Neural cell (in vitro differentiated cells): ENCODE results near the gene COLEC12. TPM values are rescaled to one million over a fixed set of nuclear protein-coding genes. Genes with fewer than 3 reads are reported as not detected.

ENCODE experiments used
- H2AFZ ChIP-seq: fragments of 200-600, 300-800 bp; sonication (generic), shearing (Covaris generic); 2 replicates; pipeline ENCODE4 v1.6.0; 2014; ENCODE audit warnings: low read depth, mild to moderate bottlenecking, antibody characterized with exemption, low read length, moderate library complexity
- H3F3A ChIP-seq: fragments of 200-600 bp; shearing (Covaris generic); 2 replicates; pipeline ENCODE4 v1.6.1; 2016; ENCODE audit warnings: mild to moderate bottlenecking, moderate library complexity, mixed read lengths, antibody characterized with exemption, low read length; ENCODE audit not compliant: insufficient read depth, poor library complexity, severe bottlenecking
- H3K27ac ChIP-seq: fragments of 200-600, 300-800 bp; sonication (generic), shearing (Covaris generic); 2 replicates; pipeline ENCODE4 v1.5.1; 2014; ENCODE audit warnings: mild to moderate bottlenecking, low read length, moderate library complexity
- H3K27me3 ChIP-seq: fragments of 300-800, 200-600 bp; sonication (generic), shearing (Covaris generic); 2 replicates; pipeline ENCODE4 v1.6.0; 2014; ENCODE audit warnings: mild to moderate bottlenecking, low read depth, low read length, moderate library complexity; ENCODE audit not compliant: insufficient read depth
- H3K36me3 ChIP-seq: fragments of 300-800, 200-600 bp; sonication (generic), shearing (Covaris generic); 2 replicates; pipeline ENCODE4 v1.5.1; 2014; ENCODE audit warnings: mild to moderate bottlenecking, antibody characterized with exemption, low read length, moderate library complexity; ENCODE audit not compliant: insufficient read depth
- H3K4me2 ChIP-seq: fragments of 300-800, 200-600 bp; sonication (generic), shearing (Covaris generic); 2 replicates; pipeline ENCODE4 v1.6.0; 2014; ENCODE audit warnings: mild to moderate bottlenecking, low read length
- H3K4me3 ChIP-seq: fragments of 300-800, 200-600 bp; sonication (generic), shearing (Covaris generic); 2 replicates; pipeline ENCODE4 v1.5.1; 2014; ENCODE audit warnings: mild to moderate bottlenecking, low read length, moderate library complexity
- H3K79me2 ChIP-seq: fragments of 200-600 bp; shearing (Covaris generic); replicated peaks from 2 replicates; pipeline ENCODE4 v1.6.0; 2014; ENCODE audit warnings: mild to moderate bottlenecking, low read length, moderate library complexity; ENCODE audit not compliant: insufficient read depth
- H3K9ac ChIP-seq: fragments of 300-800, 200-600 bp; sonication (generic), shearing (Covaris generic); 2 replicates; pipeline ENCODE4 v1.6.1; 2016; ENCODE audit warnings: mild to moderate bottlenecking, low read length, mixed read lengths
- H3K9me2 ChIP-seq: fragments of 200-600 bp; shearing (Covaris generic); 2 replicates; pipeline ENCODE4 v1.6.1; 2016; ENCODE audit warnings: mild to moderate bottlenecking, low read length, mixed read lengths; ENCODE audit not compliant: insufficient read depth
- H3K9me3 ChIP-seq: fragments of 200-600, 300-800 bp; sonication (generic), shearing (Covaris generic); 2 replicates; pipeline ENCODE4 v1.6.1; 2016; ENCODE audit warnings: mild to moderate bottlenecking, mixed run types, low read length, moderate library complexity, mixed read lengths
- H4K20me1 ChIP-seq: fragments of 200-600 bp; shearing (Covaris generic); 2 replicates; pipeline ENCODE4 v1.6.1; 2016; ENCODE audit warnings: mild to moderate bottlenecking, mixed run types; ENCODE audit not compliant: insufficient read depth
- EP300 ChIP-seq: fragments of 450-650 bp; conservative IDR thresholded peaks from 2 replicates; pipeline ENCODE4 v1.6.1; 2014; ENCODE audit warnings: antibody characterized with exemption, mild to moderate bottlenecking, moderate library complexity; ENCODE audit not compliant: poor library complexity, severe bottlenecking
- EZH2 ChIP-seq: fragments of 200-600, 300-800 bp; shearing (Covaris generic), sonication (generic); IDR thresholded peaks from 2 replicates; pipeline ENCODE4 v1.6.1; 2014; ENCODE audit warnings: antibody characterized with exemption, low read length, borderline replicate concordance, mild to moderate bottlenecking; ENCODE audit not compliant: insufficient read depth, poor library complexity, severe bottlenecking
- MXI1 ChIP-seq: fragments of 450-650 bp; conservative IDR thresholded peaks from 2 replicates; pipeline ENCODE4 v1.6.1; 2014; ENCODE audit warnings: antibody characterized with exemption, mild to moderate bottlenecking; ENCODE audit not compliant: poor library complexity, severe bottlenecking
- POLR2AphosphoS5 ChIP-seq: IDR thresholded peaks from 2 replicates; pipeline ENCODE4 v1.6.1; 2012
- polyA plus RNA-seq: library from polyadenylated mRNA; depleted of rRNA; stranded (reverse); fragments of >200 nt; gene quantifications from 2 replicates; pipeline ENCODE4 v1.2.3, GENCODE V29; 2014

The COLEC12 gene
- polyA plus RNA-seq, 1 donor from 2014 or later: 0.42 TPM

DNA sequence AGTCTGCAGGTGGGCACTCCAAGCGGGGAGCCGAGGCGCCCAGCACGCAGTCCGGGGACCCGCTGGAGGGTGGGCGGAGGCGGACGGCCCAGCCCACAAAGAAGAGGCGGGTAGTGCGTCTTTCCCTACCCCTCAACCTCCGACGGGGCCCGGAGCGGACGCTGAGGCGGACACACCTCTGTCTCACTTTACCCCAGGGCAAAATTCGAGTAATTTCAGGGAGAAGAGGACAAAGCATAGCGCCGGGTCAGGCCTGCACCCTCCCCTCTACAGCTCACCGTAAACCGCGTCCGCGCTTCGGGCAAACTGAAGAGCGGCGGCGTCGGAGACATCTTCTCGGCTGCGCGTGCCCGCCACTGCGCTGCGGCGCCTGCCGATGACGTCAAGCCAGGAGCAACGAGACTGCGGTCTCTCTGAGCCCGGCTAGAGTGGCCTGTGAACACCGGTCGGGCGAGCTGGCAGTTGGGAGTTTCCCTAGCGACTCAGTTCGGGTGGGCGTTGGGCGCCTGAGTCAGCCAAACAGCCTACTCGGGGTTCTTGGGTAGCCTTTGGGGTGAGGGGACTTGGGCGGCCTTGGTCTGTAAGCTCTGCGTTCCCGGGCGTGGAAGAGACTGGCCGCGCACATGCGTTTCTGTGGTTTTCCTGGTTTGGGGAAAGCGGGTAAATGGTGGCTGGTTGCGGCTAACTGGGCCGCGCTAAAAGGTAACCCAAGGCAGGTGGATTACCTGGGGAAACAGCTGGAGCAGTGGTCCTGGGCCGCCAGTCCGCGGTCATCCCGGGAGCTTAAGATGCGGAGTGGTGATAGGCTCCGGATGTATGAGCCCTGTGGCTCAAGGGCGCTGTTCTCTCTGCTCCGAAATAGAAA is 232.6 kb downstream of the COLEC12 start, which contains the start of gene THOC1 (continued):
- peak; percentile 98 for TF ChIP-seq POLR2AphosphoS5
- TF ChIP-seq EP300: peak; percentile 41
- TF ChIP-seq EZH2: no peak

DNA sequence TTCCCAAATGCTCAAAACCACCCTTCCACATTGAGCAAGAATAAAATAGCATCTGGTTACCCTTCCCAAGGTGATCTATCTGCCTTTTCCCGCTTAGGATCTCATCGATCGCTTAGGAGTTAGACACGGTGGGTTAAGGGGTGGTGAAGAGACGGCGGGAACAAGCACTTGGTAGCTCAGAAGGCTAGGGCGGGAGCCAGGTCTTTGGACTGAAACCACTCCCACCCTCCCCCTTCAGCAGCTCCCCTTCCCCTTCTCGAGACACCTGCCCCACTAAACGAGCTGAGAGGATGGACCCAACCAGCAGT is 233.2 kb downstream of the COLEC12 start:
- Histone ChIP-seq H3K27me3 (no peaks in the 10 kb centered on the region), H3K4me2 (peak overlapping the region; percentile 91), H3K9me3 (no peaks in the 10 kb centered on the region), H3F3A (no peaks in the 10 kb centered on the region), H3K4me3 (peak overlapping the region; percentile 98), H3K79me2 (peaks cover 22% of the 10 kb centered on the region), H4K20me1 (no peaks in the 10 kb centered on the region), H3K36me3 (peaks cover 7% of the 10 kb centered on the region), H3K9me2 (no peaks in the 10 kb centered on the region), H2AFZ (peak overlapping the region; percentile 99), H3K27ac (peak overlapping the region; percentile 85), H3K9ac (peak overlapping the region; percentile 93)
- TF ChIP-seq EZH2: no peak
- no peak for TF ChIP-seq POLR2AphosphoS5
- no peak for TF ChIP-seq MXI1

Other genes with a start within 250 kb of the COLEC12 start
- 145 and 168 TPM in 2 replicates for gene THOC1, start 232.7 kb downstream of the COLEC12 start, polyA plus RNA-seq
- not detected in 2 replicates for gene CETN1, start 79.7 kb upstream of the COLEC12 start, polyA plus RNA-seq
- gene CLUL1, start 96.3 kb upstream of the COLEC12 start, polyA plus RNA-seq: 2.2 and 2.5 TPM in 2 replicates
- gene TYMS, start 157.0 kb upstream of the COLEC12 start, polyA plus RNA-seq: 1.9 and 3.3 TPM in 2 replicates
- 4.3 and 9.0 TPM in 2 replicates for gene ENOSF1, start 211.9 kb upstream of the COLEC12 start, polyA plus RNA-seq